Fibroblast of mammary gland (primary cell): ENCODE results near the gene GLB1L2.

Source experiments
- DNase-seq: peaks from one replicate; pipeline ENCODE4 v3.0.0-alpha.2; 2010; ENCODE audit warnings: low read depth
- H3K4me3 ChIP-seq: 2 replicates; pipeline ENCODE4 v1.5.1; 2011; ENCODE audit warnings: low read depth, mild to moderate bottlenecking, low read length, moderate library complexity; ENCODE audit not compliant: control insufficient read depth
- TF ChIP-seq, protein P1 (sequence below): conservative IDR thresholded peaks from 2 replicates; pipeline ENCODE4 v1.5.1; 2011; ENCODE audit warnings: low read depth, low read length, inconsistent platforms; ENCODE audit not compliant: control insufficient read depth, insufficient read depth

Gene GLB1L2

DNA sequence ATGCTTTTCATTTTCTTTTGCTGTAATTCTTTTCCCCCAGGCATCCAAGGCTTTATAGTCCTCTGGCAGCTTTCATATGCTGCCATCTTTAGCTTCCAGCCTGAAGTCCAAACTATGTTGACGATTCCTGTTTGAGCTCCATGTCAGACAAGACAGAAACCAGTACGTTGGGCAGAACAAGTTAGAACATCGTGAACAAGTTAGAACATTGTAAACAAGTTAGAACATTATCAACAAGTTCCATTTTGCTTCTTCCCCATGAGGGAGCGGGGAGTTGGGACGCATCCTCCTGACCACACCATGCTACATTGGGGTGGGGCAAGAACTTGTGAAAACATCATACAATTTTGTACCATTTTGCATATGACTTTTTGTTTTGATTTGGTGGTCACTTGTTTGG, 23.9 kb downstream of the GLB1L2 start:
- TF ChIP-seq, protein P1, sequence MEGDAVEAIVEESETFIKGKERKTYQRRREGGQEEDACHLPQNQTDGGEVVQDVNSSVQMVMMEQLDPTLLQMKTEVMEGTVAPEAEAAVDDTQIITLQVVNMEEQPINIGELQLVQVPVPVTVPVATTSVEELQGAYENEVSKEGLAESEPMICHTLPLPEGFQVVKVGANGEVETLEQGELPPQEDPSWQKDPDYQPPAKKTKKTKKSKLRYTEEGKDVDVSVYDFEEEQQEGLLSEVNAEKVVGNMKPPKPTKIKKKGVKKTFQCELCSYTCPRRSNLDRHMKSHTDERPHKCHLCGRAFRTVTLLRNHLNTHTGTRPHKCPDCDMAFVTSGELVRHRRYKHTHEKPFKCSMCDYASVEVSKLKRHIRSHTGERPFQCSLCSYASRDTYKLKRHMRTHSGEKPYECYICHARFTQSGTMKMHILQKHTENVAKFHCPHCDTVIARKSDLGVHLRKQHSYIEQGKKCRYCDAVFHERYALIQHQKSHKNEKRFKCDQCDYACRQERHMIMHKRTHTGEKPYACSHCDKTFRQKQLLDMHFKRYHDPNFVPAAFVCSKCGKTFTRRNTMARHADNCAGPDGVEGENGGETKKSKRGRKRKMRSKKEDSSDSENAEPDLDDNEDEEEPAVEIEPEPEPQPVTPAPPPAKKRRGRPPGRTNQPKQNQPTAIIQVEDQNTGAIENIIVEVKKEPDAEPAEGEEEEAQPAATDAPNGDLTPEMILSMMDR = no peak
- H3K4me3 ChIP-seq = no peak overlapping the region
- DNase-seq = no peak

DNA sequence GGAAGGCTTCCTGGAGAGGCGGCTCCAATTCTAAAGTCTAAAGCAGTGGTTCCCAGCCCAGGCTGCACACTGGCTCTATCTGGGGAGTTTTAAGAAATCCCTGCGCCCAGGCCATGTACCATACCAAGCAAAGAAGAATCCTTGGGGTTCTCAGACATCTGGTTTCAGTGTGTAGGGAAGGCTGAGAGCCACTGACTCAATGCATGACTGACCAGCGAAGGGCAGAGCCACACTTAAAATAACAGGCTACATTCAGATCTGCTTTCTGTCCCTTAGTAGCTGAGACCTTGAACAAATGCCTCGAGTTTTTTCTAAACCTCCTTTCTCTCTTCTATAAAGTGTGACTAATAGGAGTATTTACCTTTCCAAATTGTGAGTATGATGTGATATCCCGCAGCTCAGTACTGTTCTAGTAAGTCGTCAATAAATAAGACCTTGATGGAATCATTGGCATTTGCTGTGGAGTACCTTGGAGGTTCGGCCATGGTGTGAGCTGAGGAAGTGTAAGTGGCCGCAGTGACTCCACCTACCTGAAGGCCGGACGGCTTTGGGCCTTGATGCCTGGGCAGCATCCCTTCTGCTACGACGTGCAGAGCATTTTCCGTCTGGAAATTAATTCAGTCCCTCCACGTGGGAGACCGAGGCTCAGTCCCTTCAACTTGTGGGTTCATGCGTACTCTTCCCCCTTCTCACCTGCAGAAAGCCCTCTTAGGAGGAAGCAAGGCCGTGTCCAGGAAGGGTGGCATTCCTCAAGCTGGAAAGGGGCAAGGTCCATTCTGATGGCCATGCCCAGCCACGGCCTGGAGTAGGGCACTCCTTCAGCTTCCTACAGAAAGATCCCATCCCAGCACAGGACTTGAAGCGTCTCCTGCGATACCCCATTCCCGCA, 25.1 kb downstream of the GLB1L2 start:
- no peak overlapping the region for H3K4me3 ChIP-seq
- DNase-seq = no peak
- TF ChIP-seq, protein P1 = no peak

DNA sequence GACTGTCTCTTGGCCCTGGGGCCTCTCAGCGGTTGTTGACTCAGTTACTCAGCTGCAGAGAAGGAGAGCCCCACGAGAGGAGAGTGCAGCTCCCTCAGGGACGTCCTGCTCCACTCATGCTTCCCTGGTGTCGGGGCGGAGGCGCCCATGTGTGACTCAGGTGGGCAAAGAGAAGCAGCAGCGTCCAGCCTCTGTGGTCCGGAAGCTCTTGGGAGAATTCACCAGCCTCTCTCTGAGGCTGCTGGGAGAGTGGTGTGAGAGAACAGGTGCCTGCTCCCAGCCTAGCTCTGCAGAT, 25.7 kb downstream of the GLB1L2 start:
- no peak overlapping the region for H3K4me3 ChIP-seq
- DNase-seq = no peak
- TF ChIP-seq, protein P1 = no peak

DNA sequence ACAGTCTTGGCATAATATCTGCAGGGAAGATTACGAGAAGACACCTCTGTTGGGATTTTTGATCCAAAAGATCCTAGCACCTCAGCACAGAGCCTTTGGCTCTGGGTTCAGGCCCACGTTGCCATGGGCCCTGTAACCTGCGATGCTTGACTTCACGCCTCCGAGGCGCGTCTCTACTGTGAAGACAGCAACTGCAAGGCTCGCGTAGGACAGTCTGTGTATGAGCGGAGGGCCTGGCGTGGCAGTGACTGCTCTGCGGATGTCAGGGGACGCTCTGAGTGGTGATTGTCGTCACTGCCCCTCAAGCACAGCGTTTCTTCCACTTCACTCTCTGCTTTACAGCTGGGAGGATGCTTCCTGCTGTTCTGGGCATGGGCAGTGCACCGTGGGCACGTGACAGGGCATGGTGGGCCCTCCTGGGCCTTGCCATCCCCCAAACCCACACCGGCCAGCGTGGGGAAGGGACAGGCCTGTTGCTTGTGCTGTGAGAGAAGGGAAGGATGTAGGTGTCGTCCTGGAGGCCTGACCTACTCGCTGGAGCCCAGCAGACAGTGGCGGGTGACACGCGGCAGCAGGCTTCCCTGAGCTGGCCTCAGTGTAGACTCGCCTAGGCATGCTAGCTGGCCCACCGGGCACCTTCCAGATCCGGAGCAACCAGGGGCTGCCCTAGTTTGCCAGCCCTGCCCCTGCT, 26.5 kb downstream of the GLB1L2 start:
- TF ChIP-seq, protein P1 = no peak
- no peak for DNase-seq

DNA sequence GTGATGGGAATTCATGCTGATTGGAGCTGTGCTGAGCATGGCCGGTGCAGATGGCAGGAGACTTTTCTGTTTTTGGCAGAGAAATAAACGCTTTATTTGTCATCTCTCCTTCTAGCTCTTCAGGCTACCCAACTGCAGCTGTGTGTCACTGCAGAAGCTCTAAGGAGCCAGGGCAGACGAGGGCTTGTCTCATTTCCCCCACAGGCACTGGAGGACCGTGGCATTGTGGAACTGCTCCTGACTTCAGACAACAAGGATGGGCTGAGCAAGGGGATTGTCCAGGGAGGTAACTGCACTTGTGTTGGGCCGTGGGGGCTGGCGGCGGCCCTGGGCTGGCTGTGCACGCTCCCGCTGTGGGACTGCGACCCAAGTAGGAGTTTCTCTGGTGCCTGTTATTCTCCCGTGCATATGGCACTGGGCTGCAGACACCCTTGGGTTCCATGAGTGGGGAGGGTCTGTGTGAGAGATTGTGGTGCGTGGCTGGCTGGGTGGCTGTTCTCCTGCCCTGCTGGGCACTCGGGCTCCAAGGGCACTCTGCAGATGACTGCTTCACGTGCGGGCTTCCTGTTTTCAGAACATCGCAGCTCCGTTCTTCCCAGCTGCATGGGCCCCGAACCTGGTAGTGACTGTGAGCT, 27.2 kb downstream of the GLB1L2 start:
- no peak for DNase-seq
- H3K4me3 ChIP-seq = no peak overlapping the region
- TF ChIP-seq, protein P1 = no peak

More for the DNA sequence above, 26.5 kb downstream of the GLB1L2 start:
- no peak overlapping the region for H3K4me3 ChIP-seq

DNA sequence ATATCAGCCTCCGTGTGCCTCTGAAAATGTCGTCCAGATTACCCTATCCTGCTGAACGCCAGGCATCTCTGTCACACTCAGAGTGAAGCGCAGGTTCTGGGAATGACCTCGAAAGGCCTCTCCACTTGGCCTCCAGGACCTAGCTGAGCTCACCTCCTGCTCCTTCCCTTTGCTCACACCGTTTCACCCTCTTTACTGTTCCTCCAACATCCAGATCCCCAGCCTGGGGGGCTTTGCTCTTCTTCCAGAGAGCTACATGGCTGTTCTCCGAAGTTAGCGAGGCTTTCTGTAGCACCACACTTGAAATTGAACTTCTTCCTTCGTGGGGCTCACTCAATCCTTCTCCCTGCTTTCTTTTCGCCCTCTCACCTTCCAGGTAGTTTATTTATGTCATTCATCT, 27.9 kb downstream of the GLB1L2 start:
- TF ChIP-seq, protein P1 = no peak
- H3K4me3 ChIP-seq = no peak overlapping the region
- DNase-seq = no peak
